ENCODE results near the gene ATP6V1E1. TPM values are rescaled to one million over a fixed set of nuclear protein-coding genes. Genes with fewer than 3 reads are reported as not detected.

The ATP6V1E1 gene
- total RNA-seq, 1 donor from 2014 or later = 73.9 TPM

GRCh38 chr22:17606496-17606895 lies 22.1 kb downstream of the ATP6V1E1 start:
- ChIA-PET POLR2A (no interaction called here), CTCF (no interaction called here)
- Mint-ChIP-seq H3K27ac (no peak overlapping the region), H3K4me1 (no peaks in the 10 kb centered on the region), H3K4me3 (no peak overlapping the region), H3K36me3 (ENCODE audit: low read depth) (peaks cover 37% of the 10 kb centered on the region), H3K9me3 (no peaks in the 10 kb centered on the region), H3K27me3 (no peaks in the 10 kb centered on the region)
- intact Hi-C loops (cut with micrococcal nuclease) = no loop called here
- DNase-seq (no peak), ATAC-seq (ENCODE audit: low read depth) (no peak)
- TF ChIP-seq CTCF (IDR thresholded peaks at IDR 0.05) = no peak

GRCh38 chr22:17603668-17604067 lies 24.9 kb downstream of the ATP6V1E1 start:
- ATAC-seq (ENCODE audit: low read depth) (no peak), DNase-seq (no peak)
- H3K27ac Mint-ChIP-seq = no peak overlapping the region
- POLR2A ChIA-PET = interaction anchor here (0.6 kb wide), 1 partner anchor 173 kb away, joined by 16 read pairs; no protein-coding TSS in a partner anchor
- peaks cover 46% of the 10 kb centered on the region for H3K36me3 Mint-ChIP-seq (ENCODE audit: low read depth)
- H3K4me1 Mint-ChIP-seq = no peaks in the 10 kb centered on the region
- no peak for TF ChIP-seq CTCF (IDR thresholded peaks at IDR 0.05)
- no peaks in the 10 kb centered on the region for H3K27me3 Mint-ChIP-seq
- CTCF ChIA-PET = no interaction called here
- intact Hi-C loops (cut with micrococcal nuclease) = no loop called here
- no peaks in the 10 kb centered on the region for H3K9me3 Mint-ChIP-seq
- H3K4me3 Mint-ChIP-seq = no peak overlapping the region

GRCh38 chr22:17601031-17601430 lies 27.5 kb downstream of the ATP6V1E1 start:
- Mint-ChIP-seq H3K4me3 (no peak overlapping the region), H3K27me3 (no peaks in the 10 kb centered on the region), H3K36me3 (ENCODE audit: low read depth) (peaks cover 64% of the 10 kb centered on the region), H3K27ac (no peak overlapping the region), H3K9me3 (no peaks in the 10 kb centered on the region), H3K4me1 (peaks cover 6% of the 10 kb centered on the region)
- TF ChIP-seq CTCF (IDR thresholded peaks at IDR 0.05) = no peak
- DNase-seq = no peak
- CTCF ChIA-PET = no interaction called here
- ATAC-seq (ENCODE audit: low read depth) = no peak
- POLR2A ChIA-PET = no interaction called here
- intact Hi-C loops (cut with micrococcal nuclease) = no loop called here

- CTCF ChIA-PET = no interaction called here
- H3K27ac Mint-ChIP-seq = no peak overlapping the region
- no peaks in the 10 kb centered on the region for H3K27me3 Mint-ChIP-seq
- no peak for TF ChIP-seq CTCF (IDR thresholded peaks at IDR 0.05)
- H3K9me3 Mint-ChIP-seq = no peaks in the 10 kb centered on the region
- peaks cover 30% of the 10 kb centered on the region for H3K4me1 Mint-ChIP-seq
- DNase-seq (no peak), ATAC-seq (ENCODE audit: low read depth) (no peak)
- POLR2A ChIA-PET = no interaction called here
- no peak overlapping the region for H3K4me3 Mint-ChIP-seq
- intact Hi-C loops (cut with micrococcal nuclease) = no loop called here
- peaks cover 68% of the 10 kb centered on the region for H3K36me3 Mint-ChIP-seq (ENCODE audit: low read depth)
Measured at GRCh38 chr22:17598318-17598717, 30.2 kb downstream of the ATP6V1E1 start.

GRCh38 chr22:17597217-17597616 lies 31.3 kb downstream of the ATP6V1E1 start:
- H3K9me3 Mint-ChIP-seq = no peaks in the 10 kb centered on the region

More at GRCh38 chr22:17597217-17597616, 31.3 kb downstream of the ATP6V1E1 start:
- CTCF ChIA-PET = no interaction called here
- intact Hi-C loops (cut with micrococcal nuclease) = no loop called here
- POLR2A ChIA-PET = interaction anchor here (0.6 to 1.2 kb wide), 2 partner anchors 42 to 88 kb away, joined by 3 read pairs; partner anchors contain the start of gene BCL2L13
- no peak for TF ChIP-seq CTCF (IDR thresholded peaks at IDR 0.05)
- no peaks in the 10 kb centered on the region for H3K27me3 Mint-ChIP-seq
- DNase-seq = no peak
- H3K36me3 Mint-ChIP-seq (ENCODE audit: low read depth) = peaks cover 79% of the 10 kb centered on the region
- peaks cover 33% of the 10 kb centered on the region for H3K4me1 Mint-ChIP-seq
- no peak overlapping the region for H3K4me3 Mint-ChIP-seq
- H3K27ac Mint-ChIP-seq = no peak overlapping the region
- no peak for ATAC-seq (ENCODE audit: low read depth)

All from activated B cell treated with CpG ODN at 0.5 μM for 24 hours (primary cell).